NCI-H2081 treated with DMSO at 0.1 percent for 48 hours (cell line): ENCODE data around the gene NRTN.
"Not testable (repeated sequence)": the region's sequence is repeated elsewhere in the genome, so short reads cannot be mapped to it uniquely, and the experiment has no call there.

ENCODE experiments used
- DNase-seq: peaks from one replicate; lab custom pipeline; 2025; lab: John Stamatoyannopoulos, UW

NRTN gene

GRCh38 chr19:5838353-5839064 is 33.6 kb downstream of the NRTN start:
- no peak for DNase-seq

GRCh38 chr19:5839065-5840017 is 34.5 kb downstream of the NRTN start, which contains the start of gene FUT6:
Gene FUT6 (minus strand): TSS chr19:5839702. CDS start chr19:5832567, 7,135 bp downstream.
- no peak for DNase-seq

GRCh38 chr19:5841735-5842111 is 36.9 kb downstream of the NRTN start:
- not testable (repeated sequence) for DNase-seq

GRCh38 chr19:5843295-5843927 is 38.5 kb downstream of the NRTN start:
- no peak for DNase-seq

GRCh38 chr19:5844456-5845433 is 39.9 kb downstream of the NRTN start:
- DNase-seq = no peak

GRCh38 chr19:5847846-5848245 is 43.0 kb downstream of the NRTN start:
- not testable (repeated sequence) for DNase-seq

- not testable (repeated sequence) for DNase-seq
These were observed 43.8 kb downstream of the NRTN start for GRCh38 chr19:5848621-5849020.

GRCh38 chr19:5850189-5850588 is 45.3 kb downstream of the NRTN start:
- no peak for DNase-seq

- no peak for DNase-seq
These were observed 46.0 kb downstream of the NRTN start for GRCh38 chr19:5850743-5851293.

- DNase-seq = no peak
These were observed 46.4 kb downstream of the NRTN start, which contains the start of gene FUT3 for GRCh38 chr19:5851302-5851701. Gene FUT3 (minus strand): TSS chr19:5851449.

GRCh38 chr19:5854121-5854520 is 49.3 kb downstream of the NRTN start:
- not testable (repeated sequence) for DNase-seq

- DNase-seq = not testable (repeated sequence)
These were observed 50.3 kb downstream of the NRTN start for GRCh38 chr19:5855151-5855550.

- DNase-seq = no peak
These were observed 52.6 kb downstream of the NRTN start for GRCh38 chr19:5857203-5858081.

GRCh38 chr19:5863030-5863665 is 58.3 kb downstream of the NRTN start:
- no peak for DNase-seq

- no peak for DNase-seq
These were observed 59.3 kb downstream of the NRTN start for GRCh38 chr19:5864013-5864720.

GRCh38 chr19:5864725-5865486 is 60.0 kb downstream of the NRTN start:
- no peak for DNase-seq

- no peak for DNase-seq
These were observed 60.9 kb downstream of the NRTN start for GRCh38 chr19:5865772-5866171.
